HTERT RPE-1 (cell line): ENCODE results near the gene RAB3C.
"Not testable (repeated sequence)": the region's sequence is repeated elsewhere in the genome, so short reads cannot be mapped to it uniquely, and the experiment has no call there.

Experiments used
- in situ Hi-C: fragments of 300-500 bp; cut with MboI; formaldehyde crosslinking; loops from 4 replicates; pipeline ENCODE4 v1.14.3; 2020; ENCODE audit warnings: low sequenced_read_pairs

RAB3C gene

GRCh38 chr5:58674070-58674469, 91.2 kb downstream of the RAB3C start:
- in situ Hi-C loops: no loop called here

DNA sequence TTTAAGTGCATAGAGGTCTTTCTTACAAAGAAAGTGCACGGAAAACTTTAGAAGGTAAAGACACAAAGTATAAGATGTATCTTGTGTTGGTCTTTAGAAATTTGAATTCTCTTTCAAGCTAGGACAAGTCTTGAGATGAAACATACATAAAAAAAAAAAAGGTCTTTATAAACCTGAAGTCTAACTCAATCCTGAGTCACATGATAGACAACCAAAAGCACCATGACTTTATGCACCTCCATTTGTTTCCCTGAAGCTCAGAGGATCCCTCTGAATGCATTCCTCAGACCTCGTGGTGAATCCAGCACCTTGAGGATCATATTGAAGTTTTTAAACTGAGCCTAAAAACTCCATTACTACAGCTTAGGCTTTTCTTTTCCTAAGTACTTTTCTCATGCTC, 91.8 kb downstream of the RAB3C start:
- in situ Hi-C loops: no loop called here

DNA sequence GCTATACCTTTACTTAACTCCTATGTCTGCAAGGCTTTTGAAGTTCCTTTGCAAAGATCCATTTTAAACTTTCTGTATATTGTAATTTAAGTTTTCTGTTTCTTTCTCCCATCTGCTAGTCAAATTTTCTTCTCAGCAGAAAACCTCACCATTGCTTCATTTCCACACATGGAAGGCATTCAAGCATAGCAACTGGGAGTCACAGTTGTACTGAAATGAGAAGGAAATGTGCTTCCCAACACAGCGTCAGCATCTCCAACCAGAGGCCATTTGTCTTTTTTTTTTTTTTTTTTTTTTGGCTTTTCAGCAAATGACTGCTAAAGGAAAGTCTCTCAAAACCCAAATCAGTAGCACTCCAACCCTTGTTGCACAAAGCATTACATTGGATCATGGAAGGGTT, 92.5 kb downstream of the RAB3C start:
- in situ Hi-C loops: no loop called here

DNA sequence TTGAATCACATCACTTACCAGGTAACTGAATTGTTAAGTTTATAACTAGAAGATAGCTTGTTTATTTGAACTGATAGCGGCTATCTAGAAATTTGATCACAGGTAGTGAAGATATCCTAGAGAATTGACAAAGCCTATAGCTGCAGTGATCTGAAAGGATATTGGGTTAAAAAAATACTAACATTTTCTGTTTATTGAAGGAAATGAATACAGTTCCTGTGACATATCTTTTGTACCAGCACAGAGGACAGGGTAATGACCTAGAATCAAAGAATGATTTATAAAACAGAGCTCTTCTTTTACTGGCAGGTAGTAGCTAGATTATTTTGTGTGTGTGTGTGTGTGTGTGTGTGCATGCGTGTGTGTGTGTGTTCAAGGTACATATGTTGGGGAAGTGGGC, 94.8 kb downstream of the RAB3C start:
- in situ Hi-C loops: no loop called here

DNA sequence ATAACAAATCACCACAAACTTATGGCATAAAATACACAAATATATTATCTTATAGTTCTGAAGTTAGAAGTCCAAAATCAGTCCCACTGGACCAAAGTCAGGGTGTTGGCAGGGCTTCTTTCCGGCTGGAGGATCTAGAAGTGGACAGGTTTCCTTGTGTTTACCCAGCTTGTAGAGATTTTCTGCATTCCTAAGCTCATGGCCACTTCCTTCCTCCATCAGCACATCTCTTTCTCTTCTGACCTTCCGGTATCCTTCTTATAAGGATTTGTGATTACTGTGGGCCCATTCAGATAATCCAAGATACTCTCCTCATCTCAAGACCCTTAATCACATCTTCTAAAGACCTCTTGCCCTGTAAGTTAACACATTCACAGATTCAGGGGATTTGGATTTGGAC, 97.6 kb downstream of the RAB3C start:
- in situ Hi-C loops: no loop called here

DNA sequence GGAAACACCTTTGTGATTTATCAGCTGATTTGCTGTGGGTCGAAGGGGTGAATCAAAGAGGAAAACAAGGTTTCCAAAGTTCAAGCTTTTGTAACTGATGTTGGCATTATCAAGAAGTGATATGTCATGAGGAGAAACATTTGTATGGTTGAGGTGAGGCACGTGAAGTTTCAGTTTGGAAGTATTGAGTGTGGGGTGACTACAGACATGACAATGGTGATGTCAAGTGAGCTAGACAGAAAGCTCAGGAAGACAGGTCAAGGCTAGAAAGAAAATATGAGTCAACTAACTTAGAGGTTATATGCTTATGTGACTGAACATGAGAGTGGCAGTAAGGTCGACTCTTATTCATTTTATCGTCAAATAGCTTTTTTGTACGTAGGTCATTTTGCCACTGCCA, 99.1 kb downstream of the RAB3C start:
- in situ Hi-C loops: no loop called here

- in situ Hi-C loops: no loop called here
Measured at GRCh38 chr5:58683567-58683966, 100.7 kb downstream of the RAB3C start.

GRCh38 chr5:58687079-58687478, 104.2 kb downstream of the RAB3C start:
- in situ Hi-C loops: no loop called here

DNA sequence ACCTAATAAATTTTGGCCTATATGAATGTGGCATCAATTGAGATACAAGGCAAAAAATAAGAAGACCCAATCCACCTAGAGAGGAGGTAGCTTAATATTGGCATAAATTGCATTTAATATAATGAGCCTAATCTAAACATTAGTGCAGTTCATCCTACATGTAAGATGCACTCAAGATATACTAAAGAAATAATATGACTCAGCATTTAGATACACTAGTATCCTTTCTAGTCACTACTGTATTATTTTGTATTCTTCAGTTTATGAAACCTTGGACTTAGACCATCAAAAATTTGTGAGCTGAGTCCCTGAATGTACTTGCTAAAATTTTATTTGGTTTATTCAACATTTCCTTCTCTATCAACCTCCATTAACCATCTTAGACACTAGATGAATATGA, 104.7 kb downstream of the RAB3C start:
- in situ Hi-C loops: no loop called here

- in situ Hi-C loops: not testable (repeated sequence)
Measured at GRCh38 chr5:58699088-58699761, 116.3 kb downstream of the RAB3C start.

GRCh38 chr5:58699762-58700118, 116.9 kb downstream of the RAB3C start:
- in situ Hi-C loops: no loop called here

DNA sequence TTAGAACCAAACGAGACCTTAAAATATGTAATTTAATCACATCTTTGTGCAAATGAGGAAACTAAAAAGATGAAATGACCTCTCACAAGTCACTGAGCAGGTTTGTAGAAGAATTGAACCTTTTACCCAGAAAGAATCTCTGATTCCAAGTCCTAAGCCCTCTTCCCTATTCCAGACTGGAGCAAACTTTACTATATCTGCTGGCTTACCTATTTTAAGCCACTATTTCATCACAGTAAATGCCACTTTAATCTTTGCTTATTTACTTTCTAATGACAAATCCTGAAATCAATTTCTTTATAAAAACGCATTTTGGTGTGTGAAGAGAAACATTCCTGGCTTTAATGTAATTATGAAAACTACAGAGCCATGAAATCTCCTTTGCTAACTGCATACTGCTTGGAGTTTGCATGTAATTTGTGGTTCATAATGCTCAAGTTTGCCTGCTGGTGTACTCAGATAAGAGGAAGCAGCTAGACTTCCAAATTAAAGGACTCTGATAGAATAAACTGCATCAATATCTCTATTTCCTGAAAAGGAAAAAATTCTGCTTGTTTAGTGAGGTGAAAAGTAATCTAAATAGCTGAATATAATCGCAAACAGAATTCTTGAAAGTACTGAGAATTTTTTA, 121.2 kb downstream of the RAB3C start:
- in situ Hi-C loops: no loop called here

DNA sequence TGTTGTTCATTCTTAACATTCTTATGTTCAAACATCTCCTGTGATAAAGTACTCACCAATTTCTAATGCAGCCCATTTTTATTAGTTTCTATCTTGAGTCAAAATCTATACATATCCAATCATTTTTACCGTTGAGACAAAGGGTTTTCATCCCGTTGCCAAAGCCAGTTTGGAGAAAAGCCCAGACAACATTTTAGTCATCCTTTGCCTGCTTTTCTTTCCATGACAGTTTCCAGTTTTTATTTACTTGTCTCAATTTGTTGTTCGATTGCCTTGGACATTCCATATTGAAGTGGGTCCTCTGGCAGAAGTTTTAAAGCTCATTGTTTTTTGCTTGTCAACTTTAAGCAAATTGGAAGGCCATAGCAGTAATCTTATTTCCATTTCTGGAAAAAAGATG, 123.9 kb downstream of the RAB3C start:
- in situ Hi-C loops: no loop called here

- in situ Hi-C loops: no loop called here
Measured at GRCh38 chr5:58708456-58708855, 125.6 kb downstream of the RAB3C start.

GRCh38 chr5:58710425-58710824, 127.5 kb downstream of the RAB3C start:
- in situ Hi-C loops: not testable (repeated sequence)

GRCh38 chr5:58710871-58711270, 128.0 kb downstream of the RAB3C start:
- in situ Hi-C loops: no loop called here

GRCh38 chr5:58711965-58712364, 129.1 kb downstream of the RAB3C start:
- in situ Hi-C loops: no loop called here

- in situ Hi-C loops: no loop called here
Measured at GRCh38 chr5:58714046-58714445, 131.2 kb downstream of the RAB3C start.

DNA sequence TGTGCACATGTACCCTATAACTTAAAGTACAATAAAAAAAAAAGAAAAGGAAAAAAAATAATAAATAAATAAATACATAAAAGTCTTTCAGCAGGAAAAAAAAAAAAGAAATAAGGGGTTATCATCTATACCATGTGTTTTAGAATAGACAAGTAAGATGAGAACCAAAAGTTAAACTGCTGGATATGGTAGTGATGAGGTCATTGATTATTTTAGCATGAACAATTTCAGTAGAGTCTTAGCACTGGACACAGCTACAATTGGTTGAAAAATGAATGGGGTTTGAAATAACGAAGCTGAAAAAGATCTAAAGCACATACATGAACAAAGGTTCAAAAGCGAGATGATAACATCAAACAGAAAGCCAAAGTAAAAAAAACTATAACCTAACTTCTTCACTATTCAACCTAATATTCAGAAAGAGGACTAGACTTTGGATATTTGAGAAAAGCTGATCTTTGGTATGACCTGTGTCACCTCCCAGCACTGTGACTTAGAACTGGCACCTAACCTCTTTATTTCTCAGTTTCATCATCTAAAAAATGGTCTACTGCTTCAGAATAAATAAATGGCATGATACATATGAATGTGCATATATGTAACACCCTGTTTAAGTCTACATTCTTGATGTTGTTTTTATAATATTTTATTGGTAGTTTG, 133.3 kb downstream of the RAB3C start:
- in situ Hi-C loops: no loop called here

- in situ Hi-C loops: no loop called here
Measured at GRCh38 chr5:58716713-58717112, 133.8 kb downstream of the RAB3C start.

DNA sequence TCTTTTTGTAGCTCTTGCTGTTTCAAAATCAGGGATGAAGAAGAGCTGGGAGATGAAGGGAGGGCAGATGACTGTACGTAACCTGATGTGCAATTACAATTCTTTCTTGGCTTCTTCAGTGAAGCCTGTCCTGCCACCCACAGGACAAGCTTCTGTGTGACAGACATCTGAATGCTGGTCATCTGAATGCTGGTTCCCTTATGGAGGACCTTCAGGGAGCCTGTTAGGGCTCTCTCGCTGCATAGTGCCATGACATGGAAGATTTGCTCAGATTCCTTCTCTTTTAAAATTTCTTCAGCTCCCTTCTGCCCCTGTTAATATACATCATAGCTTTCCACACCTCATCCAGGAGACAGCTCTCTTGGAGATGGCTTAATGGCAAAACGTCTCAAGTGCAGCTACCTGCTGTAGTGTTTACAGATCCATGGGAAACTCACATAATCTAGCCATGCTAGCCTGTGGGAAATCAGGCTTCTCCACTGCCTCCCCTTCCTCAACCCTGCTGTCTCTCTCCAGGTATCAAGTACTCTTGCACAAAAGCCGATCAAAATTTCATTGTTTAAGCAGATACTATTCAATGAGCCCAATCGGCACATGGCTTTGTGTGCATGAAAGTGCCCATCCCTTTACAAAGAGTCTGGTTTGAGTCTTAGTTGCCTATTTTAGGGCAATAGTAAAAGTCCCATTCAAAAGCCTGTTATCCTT, 134.6 kb downstream of the RAB3C start:
- in situ Hi-C loops: no loop called here
